ENCODE results near the gene PVRIG. TPM values are rescaled to one million over a fixed set of nuclear protein-coding genes. Genes with fewer than 3 reads are reported as not detected.
A peak's percentile ranks its signal among the peaks of the same experiment; 100 is the strongest.
"Not testable (repeated sequence)": the region's sequence is repeated elsewhere in the genome, so short reads cannot be mapped to it uniquely, and the experiment has no call there.

The PVRIG gene
- total and polyA plus RNA-seq, 2 of the 8 experiments (the other 6 are each of a cell fraction or from before 2014, with no cell fraction given) = 0.15 TPM; not detected in 1

GRCh38 chr7:100246865-100247137 lies 27.1 kb downstream of the PVRIG start:
- peak overlapping the region; percentile 22 to 42; a peak in 3 of 4 replicates for H3K4me2 ChIP-seq (ENCODE audit: insufficient read depth in 1 of 2, low read depth in 2 of 2, low read length in 2 of 2)
- not testable (repeated sequence) for DNase-seq (ENCODE audit: low read depth in 1 of 2, low spot score in 2 of 2); H3K18ac ChIP-seq (ENCODE audit: extremely low read depth, low read length); H2AFZ ChIP-seq (ENCODE audit: low read length); H3K14ac ChIP-seq (ENCODE audit: insufficient read length); H3K4ac ChIP-seq (replicated peaks; ENCODE audit: insufficient read length, low read depth, low read length); H3K36me3 ChIP-seq (ENCODE audit: control insufficient read depth in 2 of 4, insufficient read depth in 4 of 4, low read length in 3 of 4); FAIRE-seq; H2AK5ac ChIP-seq (ENCODE audit: low read depth, low read length); H2BK120ac ChIP-seq (replicated peaks; ENCODE audit: low read depth, low read length); H4K91ac ChIP-seq (replicated peaks; ENCODE audit: insufficient read length, low read length); H3K23me2 ChIP-seq (ENCODE audit: low read depth, low read length); H3K56ac ChIP-seq (replicated peaks; ENCODE audit: insufficient read length, low read depth, low read length); H2BK12ac ChIP-seq (ENCODE audit: low read depth, low read length); H3K27me3 ChIP-seq (replicated peaks in 1 of 4; ENCODE audit: control insufficient read depth in 3 of 4, extremely low read depth in 1 of 4, insufficient read depth in 3 of 4, low read length in 3 of 4); H3K79me1 ChIP-seq (ENCODE audit: low read depth, low read length); H4K5ac ChIP-seq (ENCODE audit: insufficient read length, low read depth, low read length); H3K23ac ChIP-seq (ENCODE audit: insufficient read length); H3K4me3 ChIP-seq (ENCODE audit: extremely low read depth in 1 of 4, insufficient read depth in 2 of 4, low read depth in 3 of 4, low read length in 4 of 4); H2BK20ac ChIP-seq (ENCODE audit: low read length); H3K9me3 ChIP-seq (ENCODE audit: insufficient read depth in 2 of 2, low read depth in 1 of 2, low read length in 1 of 2); H2BK15ac ChIP-seq (ENCODE audit: low read length); H4K8ac ChIP-seq (ENCODE audit: extremely low read depth, insufficient read depth, low read length); H4K20me1 ChIP-seq (replicated peaks in 1 of 2; ENCODE audit: control insufficient read depth in 1 of 2, insufficient read depth in 2 of 2, low read length in 2 of 2); H3K9ac ChIP-seq (replicated peaks in 1 of 4; ENCODE audit: extremely low read depth in 1 of 4, low read depth in 3 of 4, low read length in 3 of 4)
- H2BK5ac ChIP-seq (ENCODE audit: low read depth, low read length) = 0 out of 2 replicates have a peak overlapping the region, but pooled peaks have one; percentile 74
- peaks cover 8 to 18% (median 11%) of the 10 kb centered on the region in 4 experiments for H3K4me1 ChIP-seq (replicated peaks in 1 of 4; ENCODE audit: control insufficient read depth in 3 of 4, insufficient read depth in 4 of 4, low read length in 3 of 4)
- CTCF ChIA-PET (ENCODE audit: partially characterized antibody) = interaction anchor here (0.5 to 2.0 kb wide), 4 partner anchors 14 to 340 kb away, joined by 3 to 6 read pairs (median 4); no protein-coding TSS in a partner anchor
- H3K27ac ChIP-seq (ENCODE audit: low read depth, low read length) = peak overlapping the region; percentile 71; the same call in 1 of the 2 replicates
- POLR2A ChIA-PET (ENCODE audit: partially characterized antibody) = interaction anchor here (1.6 kb wide), 1 partner anchor 182 kb away, joined by 6 read pairs; the partner anchor contains the start of gene ZCWPW1
- 81% methylated on average over 8 of the region's 9 CpGs; no CpG with 5 or more reads in 1 of the 2 experiments for WGBS, 2 experiments (ENCODE audit: extremely low coverage in 1 of 2, insufficient coverage in 1 of 2, insufficient read length in 1 of 2, insufficient replicate concordance in 2 of 2, low coverage in 1 of 2, low lambda C conversion rate in 2 of 2, missing lambda C conversion rate in 1 of 2)
- peaks cover 0 to 18% of the 10 kb centered on the region in 2 experiments; a peak in 2 of 4 replicates for H3K79me2 ChIP-seq (ENCODE audit: control insufficient read depth in 1 of 2, insufficient read depth in 2 of 2, low read length in 2 of 2)
